Smooth muscle cell (in vitro differentiated cells): ENCODE results near the gene BEGAIN. TPM values are rescaled to one million over a fixed set of nuclear protein-coding genes. Genes with fewer than 3 reads are reported as not detected.

Source experiments
- DNase-seq: peaks from one replicate; lab custom pipeline; 2025; ENCODE audit not compliant: unreplicated experiment; lab: John Stamatoyannopoulos, UW
- H2AFZ ChIP-seq: fragments of 200-600 bp; sonication (generic); 2 replicates; pipeline ENCODE4 v1.6.0; 2016; ENCODE audit warnings: antibody characterized with exemption, low read depth, mild to moderate bottlenecking
- H3F3A ChIP-seq: fragments of 200-600 bp; sonication (generic); 2 replicates; pipeline ENCODE4 v1.6.0; 2017; ENCODE audit warnings: antibody characterized with exemption, low read depth
- H3K27ac ChIP-seq: fragments of 200-600 bp; sonication (generic); 2 replicates; pipeline ENCODE4 v1.5.1; 2016; ENCODE audit warnings: low read depth, mild to moderate bottlenecking
- H3K27me3 ChIP-seq: fragments of 200-600 bp; sonication (generic); 2 replicates; pipeline ENCODE4 v1.6.1; 2016; ENCODE audit warnings: low read depth, mild to moderate bottlenecking
- H3K36me3 ChIP-seq: fragments of 200-600 bp; sonication (generic); 2 replicates; pipeline ENCODE4 v1.5.1; 2016; ENCODE audit warnings: low read depth
- H3K4me1 ChIP-seq: fragments of 200-600 bp; sonication (generic); 2 replicates; pipeline ENCODE4 v1.5.1; 2016; ENCODE audit warnings: low read depth
- H3K4me2 ChIP-seq: fragments of 200-600 bp; sonication (generic); 2 replicates; pipeline ENCODE4 v1.6.0; 2016; ENCODE audit warnings: mild to moderate bottlenecking
- H3K4me3 ChIP-seq: fragments of 200-600 bp; sonication (generic); 2 replicates; pipeline ENCODE4 v1.5.1; 2016; ENCODE audit warnings: mild to moderate bottlenecking
- H3K79me2 ChIP-seq: fragments of 200-600 bp; sonication (generic); 2 replicates; pipeline ENCODE4 v1.6.0; 2016; ENCODE audit warnings: low read depth, mild to moderate bottlenecking
- H3K9ac ChIP-seq: fragments of 200-600 bp; sonication (generic); 2 replicates; pipeline ENCODE4 v1.6.0; 2016; ENCODE audit warnings: low read depth
- H3K9me3 ChIP-seq: fragments of 200-600 bp; sonication (generic); replicated peaks from 2 replicates; pipeline ENCODE4 v1.5.1; 2016; ENCODE audit warnings: low read depth
- H4K20me1 ChIP-seq: fragments of 200-600 bp; sonication (generic); 2 replicates; pipeline ENCODE4 v1.6.0; 2016; ENCODE audit warnings: low read depth
- CTCF ChIP-seq: fragments of 200-600 bp; sonication (generic); IDR thresholded peaks from 2 replicates; pipeline ENCODE4 v1.5.1; 2017; ENCODE audit warnings: borderline replicate concordance, mild to moderate bottlenecking, antibody characterized with exemption; ENCODE audit not compliant: insufficient read depth, poor library complexity, severe bottlenecking
- WGBS: methylation state at CpG from one replicate; pipeline ENCODE4 v1.1.7; 2016; ENCODE audit warnings: low lambda C conversion rate; 5-methylcytosine and 5-hydroxymethylcytosine counted together
- polyA plus RNA-seq: library from polyadenylated mRNA; unstranded; fragments of >200 nt; fragmentation: Nextera tagmentation; extraction: Ambion mirVana; gene quantifications from 2 replicates; pipeline ENCODE4 v1.2.1, GENCODE V29; 2016
- total RNA-seq: library from RNA; depleted of rRNA; stranded (reverse); fragments of >200 nt; gene quantifications from 2 replicates; pipeline ENCODE4 v1.2.3, GENCODE V29; 2014

Gene BEGAIN
- total and polyA plus RNA-seq, 2 experiments from 2014 or later = 4.7 to 11.7 TPM

GRCh38 chr14:100534528-100535286 is 52.5 kb downstream of the BEGAIN start:
- Histone ChIP-seq H3K9me3 (no peaks in the 10 kb centered on the region), H3K27me3 (no peaks in the 10 kb centered on the region), H3K79me2 (no peaks in the 10 kb centered on the region), H4K20me1 (no peaks in the 10 kb centered on the region), H3K9ac (no peak overlapping the region), H3K4me3 (no peak overlapping the region), H3K27ac (no peak overlapping the region), H3K36me3 (no peaks in the 10 kb centered on the region), H2AFZ (no peak overlapping the region), H3K4me2 (peak overlapping the region; percentile 50), H3K4me1 (peaks cover 11% of the 10 kb centered on the region), H3F3A (no peaks in the 10 kb centered on the region)
- no peak for DNase-seq
- no peak for TF ChIP-seq CTCF
- 79% methylated on average over 13 of the region's 13 CpGs for WGBS

- no peaks in the 10 kb centered on the region for H3F3A ChIP-seq
- no peaks in the 10 kb centered on the region for H4K20me1 ChIP-seq
- 71% methylated on average over 17 of the region's 17 CpGs for WGBS
- H3K9me3 ChIP-seq = no peaks in the 10 kb centered on the region
- no peak overlapping the region for H3K27ac ChIP-seq
- no peak overlapping the region for H2AFZ ChIP-seq
- DNase-seq = no peak
- H3K4me1 ChIP-seq = peaks cover 11% of the 10 kb centered on the region
- no peaks in the 10 kb centered on the region for H3K27me3 ChIP-seq
- H3K9ac ChIP-seq = no peak overlapping the region
- H3K4me2 ChIP-seq = peak overlapping the region; percentile 50
- no peaks in the 10 kb centered on the region for H3K36me3 ChIP-seq
- no peaks in the 10 kb centered on the region for H3K79me2 ChIP-seq
- no peak overlapping the region for H3K4me3 ChIP-seq
- TF ChIP-seq CTCF = no peak
Measured at GRCh38 chr14:100533656-100534485, 53.3 kb downstream of the BEGAIN start.

GRCh38 chr14:100532906-100533655 is 54.1 kb downstream of the BEGAIN start:
- Histone ChIP-seq H3K27me3 (no peaks in the 10 kb centered on the region), H3K36me3 (no peaks in the 10 kb centered on the region), H3K9ac (no peak overlapping the region), H3K4me3 (no peak overlapping the region), H3K4me2 (no peak overlapping the region), H3K9me3 (no peaks in the 10 kb centered on the region), H4K20me1 (no peaks in the 10 kb centered on the region), H3F3A (no peaks in the 10 kb centered on the region), H2AFZ (no peak overlapping the region), H3K27ac (no peak overlapping the region), H3K4me1 (peaks cover 11% of the 10 kb centered on the region), H3K79me2 (no peaks in the 10 kb centered on the region)
- WGBS = 92% methylated on average over 11 of the region's 11 CpGs
- DNase-seq = no peak
- TF ChIP-seq CTCF = no peak
